ENCODE data around the gene CSMD2. TPM values are rescaled to one million over a fixed set of nuclear protein-coding genes. Genes with fewer than 3 reads are reported as not detected.

Gene CSMD2
- total and polyA plus RNA-seq, 2 of the 8 experiments (the other 6 are each of a cell fraction or from before 2014, with no cell fraction given) = 7.0 to 14.7 TPM

DNA sequence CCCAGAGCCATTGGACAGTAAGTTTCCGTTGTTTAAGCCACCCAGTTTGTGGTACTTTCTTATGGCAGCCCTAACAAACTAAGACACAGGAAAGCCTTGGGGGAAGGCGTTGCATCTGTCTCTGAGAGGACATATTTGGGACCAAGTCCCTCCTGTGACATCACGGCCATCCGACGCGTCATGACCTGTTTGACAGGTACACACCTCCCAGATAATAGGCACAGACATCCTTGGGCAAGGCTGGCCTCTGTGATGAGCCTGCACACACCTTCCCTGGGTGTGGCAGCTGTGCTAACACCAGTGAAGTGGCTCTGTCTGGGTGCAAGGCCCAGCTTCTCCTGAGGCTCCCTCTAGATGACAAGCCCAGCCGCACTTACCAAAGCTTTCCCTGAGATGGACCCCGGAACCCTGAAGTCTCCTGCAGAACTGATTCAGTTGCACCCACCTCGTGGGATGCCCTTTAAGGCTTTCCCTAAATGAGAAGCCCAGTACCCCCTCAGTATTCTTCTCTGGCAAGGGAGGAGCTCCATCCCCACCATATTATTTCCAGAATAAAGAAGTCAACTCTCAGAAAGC, 556.1 kb downstream of the CSMD2 start (continued):
- TF ChIP-seq SUZ12 (IDR thresholded peaks at IDR 0.05; ENCODE audit: low read length) (no peak), EGR1 (IDR thresholded peaks at IDR 0.05; ENCODE audit: borderline replicate concordance, low read depth, low read length) (no peak), USF2 (IDR thresholded peaks at IDR 0.05; ENCODE audit: low read length) (no peak), TAF1 (IDR thresholded peaks at IDR 0.05; ENCODE audit: low read depth, low read length) (no peak), POU5F1 (IDR thresholded peaks at IDR 0.05; ENCODE audit: low read depth, low read length) (no peak), CHD1 (IDR thresholded peaks at IDR 0.05; ENCODE audit: low read depth, low read length) (no peak), SIRT6 (IDR thresholded peaks at IDR 0.05; ENCODE audit: low read length) (no peak), MAFK (IDR thresholded peaks at IDR 0.05; ENCODE audit: low read depth, low read length) (no peak)
